Measurements from ENCODE around the gene AGAP1.

The AGAP1 gene

GRCh38 chr2:235826826-235827225, 333.0 kb downstream of the AGAP1 start:
- no peak overlapping the region for H3K27ac ChIP-seq
- H3K4me3 ChIP-seq: no peak overlapping the region
- TF ChIP-seq CTCF (IDR thresholded peaks at IDR 0.05): no peak
- DNase-seq (ENCODE audit: low spot score): no peak

GRCh38 chr2:235827585-235827992, 333.7 kb downstream of the AGAP1 start:
- DNase-seq (ENCODE audit: low spot score): no peak
- Histone ChIP-seq H3K4me3 (no peak overlapping the region), H3K27ac (no peak overlapping the region)
- no peak for TF ChIP-seq CTCF (IDR thresholded peaks at IDR 0.05)

- H3K4me3 ChIP-seq: no peak overlapping the region
- DNase-seq (ENCODE audit: low spot score): no peak
- no peak for TF ChIP-seq CTCF (IDR thresholded peaks at IDR 0.05)
- H3K27ac ChIP-seq: no peak overlapping the region
Measured at GRCh38 chr2:235829726-235830125, 335.9 kb downstream of the AGAP1 start.

- DNase-seq (ENCODE audit: low spot score): no peak
- Histone ChIP-seq H3K4me3 (no peak overlapping the region), H3K27ac (no peak overlapping the region)
- no peak for TF ChIP-seq CTCF (IDR thresholded peaks at IDR 0.05)
Measured at GRCh38 chr2:235831755-235832154, 337.9 kb downstream of the AGAP1 start.

GRCh38 chr2:235832941-235833340, 339.1 kb downstream of the AGAP1 start:
- no peak for TF ChIP-seq CTCF (IDR thresholded peaks at IDR 0.05)
- Histone ChIP-seq H3K4me3 (no peak overlapping the region), H3K27ac (no peak overlapping the region)
- no peak for DNase-seq (ENCODE audit: low spot score)

GRCh38 chr2:235833971-235834620, 340.3 kb downstream of the AGAP1 start:
- TF ChIP-seq CTCF (IDR thresholded peaks at IDR 0.05): no peak
- no peak for DNase-seq (ENCODE audit: low spot score)
- Histone ChIP-seq H3K27ac (no peak overlapping the region), H3K4me3 (no peak overlapping the region)

- Histone ChIP-seq H3K4me3 (no peak overlapping the region), H3K27ac (no peak overlapping the region)
- TF ChIP-seq CTCF (IDR thresholded peaks at IDR 0.05): no peak
- no peak for DNase-seq (ENCODE audit: low spot score)
Measured at GRCh38 chr2:235834781-235835180, 340.9 kb downstream of the AGAP1 start.
